ENCODE measurements around the gene GRM4.
"Not testable (repeated sequence)": the region's sequence is repeated elsewhere in the genome, so short reads cannot be mapped to it uniquely, and the experiment has no call there.

GRM4 gene

GRCh38 chr6:34052071-34052825, 93.6 kb downstream of the GRM4 start:
- no peaks in the 10 kb centered on the region for H3K36me3 Mint-ChIP-seq (ENCODE audit: low read depth)
- no peak overlapping the region for H3K4me3 Mint-ChIP-seq
- peaks cover 6% of the 10 kb centered on the region for H3K4me1 Mint-ChIP-seq (ENCODE audit: low read depth)
- no peaks in the 10 kb centered on the region for H3K9me3 Mint-ChIP-seq
- H3K27ac Mint-ChIP-seq: no peak overlapping the region
- no peaks in the 10 kb centered on the region for H3K27me3 Mint-ChIP-seq (ENCODE audit: low read depth)

DNA sequence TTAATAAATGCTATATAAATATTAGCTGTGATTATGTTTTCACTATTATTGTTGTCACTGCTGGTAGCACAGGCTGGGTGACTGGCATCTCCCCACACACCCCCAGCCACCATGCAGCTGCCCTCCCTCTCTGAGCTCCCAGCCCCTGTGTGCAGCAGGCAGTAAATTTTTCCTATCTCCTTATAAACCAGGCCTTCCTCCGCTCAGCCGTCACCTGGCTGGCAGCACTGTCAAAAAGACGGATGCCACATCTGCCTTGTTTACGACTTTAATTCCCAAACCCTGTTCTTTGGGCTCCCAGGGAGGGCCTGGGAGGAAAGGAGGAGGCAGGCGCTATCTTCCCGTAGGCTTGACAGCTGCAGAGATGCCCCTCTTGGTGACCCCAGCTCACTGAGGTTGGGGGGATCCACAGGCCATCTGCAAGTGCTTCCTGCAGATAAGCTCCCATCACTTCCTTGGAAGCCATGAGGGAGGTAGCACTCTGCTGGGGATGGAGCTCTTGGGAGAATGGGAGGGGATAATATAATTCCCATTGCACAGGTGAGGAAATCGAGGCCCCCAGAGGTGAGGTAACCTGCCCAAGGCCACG, 94.5 kb downstream of the GRM4 start:
- Mint-ChIP-seq H3K27me3 (ENCODE audit: low read depth) (no peaks in the 10 kb centered on the region), H3K9me3 (no peaks in the 10 kb centered on the region), H3K4me3 (no peak overlapping the region)

GRCh38 chr6:34050691-34051090, 95.2 kb downstream of the GRM4 start:
- no peak overlapping the region for H3K27ac Mint-ChIP-seq
- H3K4me1 Mint-ChIP-seq (ENCODE audit: low read depth): peaks cover 4% of the 10 kb centered on the region
- H3K27me3 Mint-ChIP-seq (ENCODE audit: low read depth): peaks cover 5% of the 10 kb centered on the region
- no peaks in the 10 kb centered on the region for H3K36me3 Mint-ChIP-seq (ENCODE audit: low read depth)
- H3K4me3 Mint-ChIP-seq: no peak overlapping the region
- H3K9me3 Mint-ChIP-seq: no peaks in the 10 kb centered on the region

More for the DNA sequence above, 94.5 kb downstream of the GRM4 start:
- no peak overlapping the region for H3K27ac Mint-ChIP-seq
- peaks cover 6% of the 10 kb centered on the region for H3K4me1 Mint-ChIP-seq (ENCODE audit: low read depth)
- H3K36me3 Mint-ChIP-seq (ENCODE audit: low read depth): no peaks in the 10 kb centered on the region

DNA sequence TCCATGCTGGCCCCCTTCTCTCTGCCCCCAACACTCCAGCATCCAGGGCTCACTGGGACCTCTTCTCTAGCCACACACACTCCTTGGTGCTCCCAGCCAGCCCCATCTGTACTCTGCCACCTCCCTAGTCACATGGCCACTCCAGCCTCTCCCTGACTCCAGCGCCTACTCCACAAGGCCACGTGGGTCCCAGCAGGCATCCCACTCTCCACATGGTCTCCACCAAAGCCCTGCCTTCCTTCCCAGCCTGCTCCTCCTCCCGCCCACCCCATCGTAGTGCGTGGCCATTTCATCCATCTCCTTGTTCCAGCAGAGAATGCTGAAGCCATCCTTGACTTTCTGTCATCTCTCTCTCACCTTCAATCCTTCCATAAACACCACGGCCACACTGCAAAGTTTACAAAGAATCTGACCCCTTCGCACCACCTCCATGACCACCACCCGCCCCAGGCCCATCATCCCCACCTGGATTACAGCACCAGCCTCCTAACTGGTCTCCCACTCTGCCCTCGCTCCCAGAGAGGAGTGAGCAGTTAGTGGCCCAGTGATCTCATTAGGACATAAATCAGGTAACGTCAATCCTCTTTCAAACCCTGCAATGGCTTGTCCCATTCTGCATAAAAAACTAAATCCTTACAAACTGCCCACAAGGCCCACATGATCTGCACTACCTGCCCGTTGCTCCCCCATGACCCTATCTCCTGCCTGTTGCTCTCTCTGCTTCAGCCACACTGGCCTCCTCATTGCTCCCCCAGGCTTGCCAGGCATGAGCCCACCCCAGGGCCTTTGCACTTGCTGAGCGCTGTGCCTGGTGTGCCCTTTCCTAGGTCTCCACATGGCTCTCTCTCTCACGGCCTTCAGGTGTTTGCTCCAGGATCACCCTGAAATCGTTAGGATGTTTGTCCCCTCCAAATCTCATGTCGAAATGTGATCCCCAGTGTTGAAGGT, 96.2 kb downstream of the GRM4 start:
- Mint-ChIP-seq H3K27ac (no peak overlapping the region), H3K9me3 (no peaks in the 10 kb centered on the region), H3K4me1 (ENCODE audit: low read depth) (peaks cover 3% of the 10 kb centered on the region), H3K27me3 (ENCODE audit: low read depth) (peaks cover 5% of the 10 kb centered on the region), H3K4me3 (no peak overlapping the region), H3K36me3 (ENCODE audit: low read depth) (no peaks in the 10 kb centered on the region)

GRCh38 chr6:34047913-34048867, 97.7 kb downstream of the GRM4 start:
- Mint-ChIP-seq H3K4me3 (no peak overlapping the region), H3K4me1 (ENCODE audit: low read depth) (peaks cover 5% of the 10 kb centered on the region), H3K9me3 (no peaks in the 10 kb centered on the region), H3K36me3 (ENCODE audit: low read depth) (no peaks in the 10 kb centered on the region), H3K27me3 (ENCODE audit: low read depth) (peaks cover 5% of the 10 kb centered on the region), H3K27ac (no peak overlapping the region)

- no peak overlapping the region for H3K4me3 Mint-ChIP-seq
These were observed 99.3 kb downstream of the GRM4 start for GRCh38 chr6:34046617-34047016.

GRCh38 chr6:34045771-34046170, 100.1 kb downstream of the GRM4 start:
- Mint-ChIP-seq H3K4me1 (ENCODE audit: low read depth) (peaks cover 5% of the 10 kb centered on the region), H3K36me3 (ENCODE audit: low read depth) (no peaks in the 10 kb centered on the region), H3K9me3 (no peaks in the 10 kb centered on the region), H3K27ac (no peak overlapping the region), H3K27me3 (ENCODE audit: low read depth) (peaks cover 5% of the 10 kb centered on the region), H3K4me3 (no peak overlapping the region)

More at GRCh38 chr6:34046617-34047016, 99.3 kb downstream of the GRM4 start:
- Mint-ChIP-seq H3K9me3 (no peaks in the 10 kb centered on the region), H3K27ac (no peak overlapping the region), H3K4me1 (ENCODE audit: low read depth) (peaks cover 5% of the 10 kb centered on the region), H3K27me3 (ENCODE audit: low read depth) (peaks cover 5% of the 10 kb centered on the region), H3K36me3 (ENCODE audit: low read depth) (no peaks in the 10 kb centered on the region)

DNA sequence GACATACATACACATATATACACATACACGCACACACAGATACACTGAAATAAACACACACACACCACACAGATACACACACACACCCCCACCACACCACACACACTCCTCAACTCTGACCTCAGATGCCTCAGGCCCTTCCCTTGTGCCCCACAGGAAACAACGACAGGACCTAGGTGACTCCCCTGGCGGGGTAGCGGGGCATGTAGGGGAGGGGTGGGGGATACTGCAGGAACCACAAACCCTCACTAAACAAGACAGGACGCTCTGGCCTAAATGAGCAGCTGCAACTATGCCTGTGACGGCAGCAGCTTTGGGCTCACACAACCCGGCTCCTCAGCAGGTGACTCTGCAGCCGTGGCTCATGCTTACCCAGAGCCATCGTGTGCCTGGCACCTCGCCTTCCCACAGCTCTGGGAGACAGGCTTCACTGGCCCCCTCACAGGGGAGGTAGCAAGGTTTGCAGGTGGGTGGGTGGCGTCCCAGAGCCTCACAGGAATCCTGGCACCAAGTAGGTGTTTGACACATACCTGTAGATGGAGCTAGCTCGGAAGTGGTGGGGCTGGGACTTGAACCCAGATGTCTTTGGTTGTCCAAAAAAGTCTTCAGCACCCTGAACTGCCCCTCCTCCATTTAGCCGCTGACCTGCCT, 100.8 kb downstream of the GRM4 start:
- Mint-ChIP-seq H3K4me3 (no peak overlapping the region), H3K27me3 (ENCODE audit: low read depth) (peaks cover 5% of the 10 kb centered on the region), H3K27ac (no peak overlapping the region), H3K4me1 (ENCODE audit: low read depth) (peaks cover 5% of the 10 kb centered on the region), H3K9me3 (no peaks in the 10 kb centered on the region), H3K36me3 (ENCODE audit: low read depth) (no peaks in the 10 kb centered on the region)

- Mint-ChIP-seq H3K27ac (no peak overlapping the region), H3K4me3 (no peak overlapping the region), H3K27me3 (ENCODE audit: low read depth) (peaks cover 5% of the 10 kb centered on the region), H3K9me3 (no peaks in the 10 kb centered on the region), H3K36me3 (ENCODE audit: low read depth) (no peaks in the 10 kb centered on the region), H3K4me1 (ENCODE audit: low read depth) (peaks cover 5% of the 10 kb centered on the region)
These were observed 102.5 kb downstream of the GRM4 start for GRCh38 chr6:34043359-34043758.

- H3K4me3 Mint-ChIP-seq; H3K27me3 Mint-ChIP-seq (ENCODE audit: low read depth); H3K9me3 Mint-ChIP-seq; H3K27ac Mint-ChIP-seq; H3K36me3 Mint-ChIP-seq (ENCODE audit: low read depth); H3K4me1 Mint-ChIP-seq (ENCODE audit: low read depth): not testable (repeated sequence)
These were observed 103.9 kb downstream of the GRM4 start for GRCh38 chr6:34041998-34042397.

DNA sequence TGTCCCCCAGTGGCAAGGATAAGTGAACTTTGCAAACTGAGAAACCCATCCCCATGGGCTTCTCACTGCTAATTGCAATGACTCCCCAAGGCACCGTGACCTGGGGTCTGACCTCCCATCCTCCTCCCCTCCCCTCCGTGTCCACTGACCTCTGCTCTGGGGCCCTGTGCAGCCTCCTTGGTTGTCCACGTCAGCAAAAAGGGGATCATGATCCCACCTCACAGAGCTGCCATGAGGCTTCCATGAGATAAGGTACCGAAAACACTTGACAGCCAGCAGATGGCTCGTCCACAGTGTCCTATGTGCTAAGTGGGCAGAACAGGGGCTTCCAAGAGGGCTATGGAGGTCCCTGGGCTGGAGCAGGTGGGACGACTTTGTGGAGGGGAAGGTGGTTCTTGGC, 104.5 kb downstream of the GRM4 start:
- Mint-ChIP-seq H3K9me3 (no peaks in the 10 kb centered on the region), H3K27ac (no peak overlapping the region), H3K4me3 (no peak overlapping the region), H3K36me3 (ENCODE audit: low read depth) (no peaks in the 10 kb centered on the region), H3K27me3 (ENCODE audit: low read depth) (peaks cover 5% of the 10 kb centered on the region), H3K4me1 (ENCODE audit: low read depth) (peaks cover 5% of the 10 kb centered on the region)

DNA sequence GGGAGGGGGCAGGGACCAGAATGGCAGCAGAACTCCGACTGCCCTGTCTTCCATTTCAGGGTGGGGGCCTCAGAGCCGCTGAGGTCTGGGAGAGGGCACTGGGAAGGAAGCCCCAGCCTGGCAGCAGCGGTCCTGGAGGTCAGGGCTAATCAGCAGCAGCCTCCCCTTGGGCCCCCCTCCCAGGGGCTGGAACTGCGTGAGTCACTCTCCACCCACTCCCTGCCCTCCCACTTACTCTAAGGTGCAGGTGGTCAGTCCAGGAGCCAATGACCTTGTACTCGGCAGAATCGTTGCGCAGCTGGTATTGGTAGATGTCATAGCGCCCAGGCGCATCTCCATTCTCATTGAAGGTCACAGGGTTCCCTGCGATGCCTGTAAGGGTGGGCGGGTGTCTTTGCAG, 105.9 kb downstream of the GRM4 start:
- H3K27ac Mint-ChIP-seq: no peak overlapping the region
- H3K9me3 Mint-ChIP-seq: no peaks in the 10 kb centered on the region
- H3K27me3 Mint-ChIP-seq (ENCODE audit: low read depth): peaks cover 4% of the 10 kb centered on the region
- no peak overlapping the region for H3K4me3 Mint-ChIP-seq
- no peaks in the 10 kb centered on the region for H3K36me3 Mint-ChIP-seq (ENCODE audit: low read depth)
- H3K4me1 Mint-ChIP-seq (ENCODE audit: low read depth): peaks cover 5% of the 10 kb centered on the region

- Mint-ChIP-seq H3K4me3 (no peak overlapping the region), H3K27ac (no peak overlapping the region), H3K4me1 (ENCODE audit: low read depth) (no peaks in the 10 kb centered on the region), H3K36me3 (ENCODE audit: low read depth) (no peaks in the 10 kb centered on the region), H3K27me3 (ENCODE audit: low read depth) (peaks cover 6% of the 10 kb centered on the region), H3K9me3 (no peaks in the 10 kb centered on the region)
These were observed 108.7 kb downstream of the GRM4 start for GRCh38 chr6:34037151-34037550.

All from T-helper 1 cell treated with Interleukin-12 subunit alpha and Interleukin-12 subunit beta and Interleukin-4 antibody, amounts not matched to agents 30 μg/mL and 1 μg/mL, for 36 hours (primary cell).